ENCODE data around the gene FBXO31. TPM values are rescaled to one million over a fixed set of nuclear protein-coding genes. Genes with fewer than 3 reads are reported as not detected.
A peak's percentile ranks its signal among the peaks of the same experiment; 100 is the strongest.
"Not testable (repeated sequence)": the region's sequence is repeated elsewhere in the genome, so short reads cannot be mapped to it uniquely, and the experiment has no call there.

Gene FBXO31
- total RNA-seq, 2 experiments from 2014 or later = 35.7 to 38.9 TPM

DNA sequence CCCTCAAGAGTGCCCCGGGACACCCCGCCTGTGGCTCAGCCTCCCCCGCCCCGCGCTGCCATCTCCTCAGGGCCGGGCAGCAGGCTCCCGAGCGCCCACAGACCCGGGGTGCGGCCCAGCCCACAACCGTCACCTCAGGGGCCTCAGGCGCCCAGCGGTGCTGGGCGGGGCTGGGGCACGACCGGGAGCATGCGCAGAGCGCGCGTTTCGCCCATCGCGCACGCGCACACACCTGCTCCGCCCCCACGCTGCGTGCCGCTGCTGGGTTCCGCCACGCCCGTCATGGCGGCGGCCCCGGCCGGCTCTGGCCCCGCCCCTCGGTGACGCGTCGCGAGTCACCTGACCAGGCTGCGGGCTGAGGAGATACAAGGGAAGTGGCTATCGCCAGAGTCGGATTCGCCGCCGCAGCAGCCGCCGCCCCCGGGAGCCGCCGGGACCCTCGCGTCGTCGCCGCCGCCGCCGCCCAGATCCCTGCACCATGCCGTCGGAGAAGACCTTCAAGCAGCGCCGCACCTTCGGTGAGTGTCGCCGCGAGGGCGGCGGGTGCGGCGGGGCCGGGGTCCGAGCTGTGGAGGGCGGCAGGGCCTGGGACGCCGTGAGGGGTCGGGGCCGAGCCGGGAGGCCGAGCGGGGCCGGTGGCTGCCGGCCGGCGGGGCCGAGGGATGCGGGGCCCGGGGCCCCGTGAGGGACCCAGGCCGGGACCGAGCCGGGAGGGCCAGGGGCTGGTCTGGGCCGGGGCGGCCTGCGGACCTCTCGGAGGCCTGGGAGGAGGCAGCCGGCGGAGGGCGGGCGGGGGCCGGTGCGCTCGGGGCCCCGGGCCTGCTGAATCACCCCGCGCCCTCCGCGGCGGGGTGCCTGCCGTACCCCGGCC, 8.6 kb upstream of the FBXO31 start, which contains the start of gene MAP1LC3B:
Gene MAP1LC3B, plus strand, starts transcription at position 387 of the 871 bp plus-strand sequence. Its CDS starts 92 bp downstream, at position 479.
- H3K36me3 Mint-ChIP-seq (ENCODE audit: low read depth) = peaks cover 36% of the 10 kb centered on the region

DNA sequence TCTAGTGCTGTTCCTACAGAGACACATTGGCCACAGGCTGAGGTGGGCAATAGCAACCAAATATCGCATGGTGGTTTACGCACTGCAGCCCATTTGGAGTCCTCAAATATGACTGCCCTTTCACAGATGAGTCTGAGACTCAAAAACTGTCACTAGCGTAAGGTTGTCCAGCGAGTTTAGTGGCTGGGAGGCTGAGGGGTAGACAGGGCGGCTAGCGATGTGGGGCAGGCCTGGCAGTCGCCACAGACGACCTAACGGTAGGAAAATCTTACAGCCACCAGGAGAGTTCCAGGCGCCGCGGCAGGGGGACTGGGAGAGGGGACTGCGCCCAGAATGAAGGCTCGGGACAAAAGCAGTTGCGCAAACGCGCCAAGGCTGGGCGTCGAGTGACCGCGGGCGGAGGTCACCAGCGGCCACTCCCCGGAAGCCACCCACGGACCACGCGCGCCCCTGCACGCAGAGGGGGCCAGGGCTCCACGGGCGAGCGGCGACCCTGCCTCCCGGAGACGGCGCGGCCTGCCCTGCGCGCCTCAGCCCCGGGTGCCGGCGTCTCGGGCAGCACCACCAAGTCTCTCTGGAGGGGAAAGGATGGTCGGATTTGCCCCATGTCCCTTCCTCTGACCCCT, 7.9 kb upstream of the FBXO31 start:
- ATAC-seq (ENCODE audit: poor library complexity) (no peak), DNase-seq (peak in 1 of 14 experiments; percentile 9)
- Mint-ChIP-seq H3K4me1 (ENCODE audit: low read depth) (peaks cover 61% of the 10 kb centered on the region), H3K9me3 (no peaks in the 10 kb centered on the region), H3K36me3 (ENCODE audit: low read depth) (peaks cover 34% of the 10 kb centered on the region), H3K27me3 (no peaks in the 10 kb centered on the region), H3K4me3 (peak overlapping the region; percentile 93), H3K27ac (peak overlapping the region; percentile 98)
- H3K4me1 ChIP-seq (ENCODE audit: insufficient read depth, low read length) = peaks cover 50% of the 10 kb centered on the region
- ChIA-PET CTCF (no interaction called here), POLR2A (interaction anchor here (5.4 kb wide), 1 partner anchor 9 kb away, joined by 99 read pairs; the partner anchor contains the start of gene FBXO31)
- H3K36me3 ChIP-seq (ENCODE audit: insufficient read depth, low read length) = peaks cover 7% of the 10 kb centered on the region
- H3K4me3 ChIP-seq (ENCODE audit: low read length) = peak overlapping the region; percentile 52
- TF ChIP-seq, protein P1, sequence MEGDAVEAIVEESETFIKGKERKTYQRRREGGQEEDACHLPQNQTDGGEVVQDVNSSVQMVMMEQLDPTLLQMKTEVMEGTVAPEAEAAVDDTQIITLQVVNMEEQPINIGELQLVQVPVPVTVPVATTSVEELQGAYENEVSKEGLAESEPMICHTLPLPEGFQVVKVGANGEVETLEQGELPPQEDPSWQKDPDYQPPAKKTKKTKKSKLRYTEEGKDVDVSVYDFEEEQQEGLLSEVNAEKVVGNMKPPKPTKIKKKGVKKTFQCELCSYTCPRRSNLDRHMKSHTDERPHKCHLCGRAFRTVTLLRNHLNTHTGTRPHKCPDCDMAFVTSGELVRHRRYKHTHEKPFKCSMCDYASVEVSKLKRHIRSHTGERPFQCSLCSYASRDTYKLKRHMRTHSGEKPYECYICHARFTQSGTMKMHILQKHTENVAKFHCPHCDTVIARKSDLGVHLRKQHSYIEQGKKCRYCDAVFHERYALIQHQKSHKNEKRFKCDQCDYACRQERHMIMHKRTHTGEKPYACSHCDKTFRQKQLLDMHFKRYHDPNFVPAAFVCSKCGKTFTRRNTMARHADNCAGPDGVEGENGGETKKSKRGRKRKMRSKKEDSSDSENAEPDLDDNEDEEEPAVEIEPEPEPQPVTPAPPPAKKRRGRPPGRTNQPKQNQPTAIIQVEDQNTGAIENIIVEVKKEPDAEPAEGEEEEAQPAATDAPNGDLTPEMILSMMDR (IDR thresholded peaks at IDR 0.05) = no peak
- intact Hi-C loops (cut with DNase I, micrococcal nuclease) = loop anchor here (5.0 kb wide), 3 partner anchors 101 to 561 kb away; partner anchors contain the start of genes BANP (in 1 of the 2), KLHDC4 (in 1 of the 2) and ZCCHC14 (in 1 of the 2)
- no peaks in the 10 kb centered on the region for H3K9me3 ChIP-seq (ENCODE audit: control insufficient read depth in 1 of 2, insufficient read depth in 1 of 2, low read length in 2 of 2)
- H3K27me3 ChIP-seq (ENCODE audit: control insufficient read depth in 1 of 2, insufficient read depth in 2 of 2, low read length in 2 of 2) = no peaks in the 10 kb centered on the region
- peak overlapping the region; percentile 78 to 86 for H3K27ac ChIP-seq (ENCODE audit: low read depth in 1 of 2, low read length in 2 of 2)

More for the DNA sequence above, 8.6 kb upstream of the FBXO31 start, which contains the start of gene MAP1LC3B:
- H3K27me3 Mint-ChIP-seq = no peaks in the 10 kb centered on the region
- intact Hi-C loops (cut with DNase I, micrococcal nuclease) = loop anchor here (1.0 to 5.0 kb wide), 6 partner anchors 9 to 560 kb away; partner anchors contain the start of genes ZCCHC14 (in 2 of the 2), BANP (in 1 of the 2), C16orf95 (in 1 of the 2) and FBXO31 (in 1 of the 2)
- H3K27ac Mint-ChIP-seq = peak within 1 kb of the TSS; percentile 98
- ChIA-PET POLR2A (interaction anchor here (0.6 to 5.4 kb wide), 4 partner anchors 9 to 374 kb away, joined by 3 to 99 read pairs (median 7); partner anchors contain the start of genes C16orf95, FBXO31 and KLHDC4), CTCF (no interaction called here)
- peak; percentile 94 to 100 (median 98) for DNase-seq
- H3K4me3 Mint-ChIP-seq = peak within 1 kb of the TSS; percentile 95
- H3K4me1 Mint-ChIP-seq (ENCODE audit: low read depth) = peaks cover 57% of the 10 kb centered on the region
- peak; percentile 62 for ATAC-seq (ENCODE audit: poor library complexity)
- H3K9me3 Mint-ChIP-seq = no peaks in the 10 kb centered on the region
- H3K27ac ChIP-seq (ENCODE audit: low read depth in 1 of 2, low read length in 2 of 2) = peak within 1 kb of the TSS; percentile 78 to 86
- peak within 1 kb of the TSS; percentile 84 for H3K4me3 ChIP-seq (ENCODE audit: low read length)
- peaks cover 7% of the 10 kb centered on the region for H3K36me3 ChIP-seq (ENCODE audit: insufficient read depth, low read length)
- peaks cover 46% of the 10 kb centered on the region for H3K4me1 ChIP-seq (ENCODE audit: insufficient read depth, low read length)
- no peaks in the 10 kb centered on the region for H3K27me3 ChIP-seq (ENCODE audit: control insufficient read depth in 1 of 2, insufficient read depth in 2 of 2, low read length in 2 of 2)
- TF ChIP-seq, protein P1 (IDR thresholded peaks at IDR 0.05) = no peak
- no peaks in the 10 kb centered on the region for H3K9me3 ChIP-seq (ENCODE audit: control insufficient read depth in 1 of 2, insufficient read depth in 1 of 2, low read length in 2 of 2)

DNA sequence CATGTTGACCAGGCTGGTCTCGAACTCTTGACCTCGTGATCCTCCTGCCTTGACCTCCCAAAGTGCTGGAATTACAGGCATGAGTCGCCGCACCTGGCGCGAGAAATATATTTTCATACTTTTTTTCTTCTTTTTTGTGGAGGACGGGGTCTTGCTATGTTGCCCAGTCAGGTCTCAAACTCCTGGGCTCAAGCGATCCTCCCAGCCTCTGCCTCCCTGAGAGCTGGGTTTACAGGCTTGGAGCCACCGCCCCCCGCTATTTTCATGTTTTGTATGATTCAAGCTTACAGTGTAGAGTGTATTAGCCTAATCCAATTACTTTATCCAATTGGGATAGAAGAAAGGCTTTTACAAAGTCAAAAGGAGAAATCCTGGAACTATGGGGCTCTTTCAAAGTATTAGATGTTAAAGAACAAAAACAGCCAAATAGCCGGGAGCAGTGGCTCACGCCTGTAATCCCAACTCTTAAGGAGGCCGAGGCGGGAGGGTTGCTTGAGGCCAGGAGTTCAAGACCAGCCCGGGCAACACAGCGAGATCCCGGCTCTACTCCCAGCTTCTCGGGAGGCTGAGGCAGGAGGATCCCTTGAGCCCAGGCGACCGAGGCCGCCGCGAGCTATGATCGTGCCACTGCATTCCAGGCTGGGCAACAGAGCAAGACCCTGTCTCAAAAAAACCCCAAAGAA, 7.2 kb upstream of the FBXO31 start:
- H3K27ac Mint-ChIP-seq = peak overlapping the region; percentile 98
- H3K9me3 Mint-ChIP-seq = no peaks in the 10 kb centered on the region
- H3K9me3 ChIP-seq (ENCODE audit: control insufficient read depth in 1 of 2, insufficient read depth in 1 of 2, low read length in 2 of 2) = no peaks in the 10 kb centered on the region
- no peaks in the 10 kb centered on the region for H3K27me3 Mint-ChIP-seq
- no peaks in the 10 kb centered on the region for H3K27me3 ChIP-seq (ENCODE audit: control insufficient read depth in 1 of 2, insufficient read depth in 2 of 2, low read length in 2 of 2)
- H3K36me3 Mint-ChIP-seq (ENCODE audit: low read depth) = peaks cover 31% of the 10 kb centered on the region
- H3K4me1 Mint-ChIP-seq (ENCODE audit: low read depth) = peaks cover 64% of the 10 kb centered on the region
- H3K4me3 Mint-ChIP-seq = peak overlapping the region; percentile 93
- ChIA-PET CTCF (no interaction called here), POLR2A (interaction anchor here (5.4 kb wide), 1 partner anchor 8 kb away, joined by 99 read pairs; the partner anchor contains the start of gene FBXO31)
- H3K4me1 ChIP-seq (ENCODE audit: insufficient read depth, low read length) = peaks cover 55% of the 10 kb centered on the region
- intact Hi-C loops (cut with DNase I, micrococcal nuclease) = loop anchor here (5.0 kb wide), 3 partner anchors 102 to 562 kb away; partner anchors contain the start of genes BANP (in 1 of the 2), KLHDC4 (in 1 of the 2) and ZCCHC14 (in 1 of the 2)
- peak in 1 of 14 experiments; percentile 30 for DNase-seq
- ATAC-seq (ENCODE audit: poor library complexity) = no peak
- H3K27ac ChIP-seq (ENCODE audit: low read depth in 1 of 2, low read length in 2 of 2) = peak overlapping the region; percentile 78 to 86
- TF ChIP-seq, protein P1 (IDR thresholded peaks at IDR 0.05) = no peak
- H3K36me3 ChIP-seq (ENCODE audit: insufficient read depth, low read length) = peaks cover 7% of the 10 kb centered on the region
- no peak overlapping the region for H3K4me3 ChIP-seq (ENCODE audit: low read length)

DNA sequence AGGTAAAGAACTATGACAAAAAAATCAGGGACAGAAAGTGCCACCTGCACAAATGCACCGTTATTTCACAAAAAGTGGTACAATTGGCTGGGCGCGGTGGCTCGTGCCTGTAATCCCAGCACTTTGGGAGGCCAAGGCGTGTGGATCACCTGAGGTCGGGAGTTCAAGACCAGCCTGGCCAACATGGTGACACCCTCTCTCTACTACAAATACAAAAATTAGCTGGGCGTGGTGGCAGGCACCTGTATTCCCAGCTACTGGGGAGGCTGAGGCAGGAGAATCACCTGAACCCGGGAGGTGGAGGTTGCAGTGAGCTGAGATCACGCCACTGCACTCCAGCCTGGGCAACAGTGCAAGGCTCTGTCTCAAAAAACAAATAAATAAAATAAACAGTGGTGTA, 6.3 kb upstream of the FBXO31 start:
- intact Hi-C loops (cut with DNase I, micrococcal nuclease) = loop anchor here (5.0 to 10.0 kb wide), 5 partner anchors 102 to 1065 kb away; partner anchors contain the start of genes BANP (in 1 of the 2), KLHDC4 (in 1 of the 2), SLC7A5 (in 1 of the 2) and ZCCHC14 (in 1 of the 2)
- H3K36me3 ChIP-seq (ENCODE audit: insufficient read depth, low read length); H3K27ac ChIP-seq (ENCODE audit: low read depth in 1 of 2, low read length in 2 of 2); CTCF ChIA-PET; ATAC-seq (ENCODE audit: poor library complexity); DNase-seq; H3K9me3 Mint-ChIP-seq; H3K27me3 Mint-ChIP-seq; H3K27me3 ChIP-seq (ENCODE audit: control insufficient read depth in 1 of 2, insufficient read depth in 2 of 2, low read length in 2 of 2); POLR2A ChIA-PET; H3K9me3 ChIP-seq (ENCODE audit: control insufficient read depth in 1 of 2, insufficient read depth in 1 of 2, low read length in 2 of 2); H3K4me3 ChIP-seq (ENCODE audit: low read length): not testable (repeated sequence)
- peak overlapping the region; percentile 98 for H3K27ac Mint-ChIP-seq
- peak overlapping the region; percentile 39 for H3K4me3 Mint-ChIP-seq
- H3K4me1 Mint-ChIP-seq (ENCODE audit: low read depth) = peaks cover 63% of the 10 kb centered on the region
- H3K36me3 Mint-ChIP-seq (ENCODE audit: low read depth) = peaks cover 25% of the 10 kb centered on the region
- peaks cover 53% of the 10 kb centered on the region for H3K4me1 ChIP-seq (ENCODE audit: insufficient read depth, low read length)

All from CD4-positive, alpha-beta T cell (primary cell).